Endothelial cell of umbilical vein (primary cell): ENCODE data around the gene PHPT1. TPM values are rescaled to one million over a fixed set of nuclear protein-coding genes. Genes with fewer than 3 reads are reported as not detected.

Source experiments
- BruUV-seq: library from RNA; stranded (reverse); fragments of 400-500 nt; replicated peaks from 2 replicates; lab custom pipeline; 2021; lab: Mats Ljungman, UMichigan
- CTCF ChIA-PET: fragments of 300-600, 350-600 bp; sonication (Branson Sonifier 250); formaldehyde crosslinking; loops from one replicate; lab custom pipeline; 2021; ENCODE audit warnings: antibody characterized with exemption, inconsistent platforms; lab: Charles Lee
- POLR2A ChIA-PET: fragments of 300-600, 350-600 bp; sonication (Branson Sonifier 250); formaldehyde crosslinking; loops from one replicate; lab custom pipeline; 2021; ENCODE audit warnings: antibody characterized with exemption, inconsistent platforms; lab: Charles Lee
- DNase-seq: peaks from one replicate; pipeline ENCODE4 v3.0.0-alpha.2; 2011; ENCODE audit warnings: low read depth, low spot score
- FAIRE-seq: peaks from 2 replicates; lab custom pipeline; 2011; peaks lifted over from hg19 to GRCh38; lab: Jason Lieb, UNC
- H2AFZ ChIP-seq: 2 replicates; pipeline ENCODE4 v1.6.0; 2012; ENCODE audit warnings: low read depth, low read length, control low read depth, inconsistent platforms
- H3K27ac ChIP-seq: 2 replicates; pipeline ENCODE4 v1.5.1; 2011; ENCODE audit warnings: low read depth, mild to moderate bottlenecking, control low read depth, low read length, moderate library complexity; ENCODE audit not compliant: insufficient read depth
- H3K27me3 ChIP-seq, 2 experiments: 2 replicates each; pipeline versions ENCODE4 v1.6.0 to v1.6.1; 2011; ENCODE audit warnings: low read length in 2 of 2, mixed read lengths in 1 of 2; ENCODE audit not compliant: control insufficient read depth in 2 of 2, insufficient read depth in 2 of 2
- H3K36me3 ChIP-seq, 2 experiments: 2 replicates in 1 of 2; 3 replicates in 1 of 2; pipeline ENCODE4 v1.5.1; 2011; ENCODE audit warnings: low read length in 2 of 2, mild to moderate bottlenecking in 1 of 2, moderate library complexity in 1 of 2; ENCODE audit not compliant: control insufficient read depth in 2 of 2, insufficient read depth in 2 of 2; ENCODE audit errors: extremely low read depth in 1 of 2
- H3K4me1 ChIP-seq: 3 replicates; pipeline ENCODE4 v1.5.1; 2011; ENCODE audit warnings: mild to moderate bottlenecking, low read length; ENCODE audit not compliant: control insufficient read depth, insufficient read depth; ENCODE audit errors: extremely low read depth
- H3K4me2 ChIP-seq: 2 replicates; pipeline ENCODE4 v1.6.1; 2011; ENCODE audit warnings: low read length, control low read depth, mixed read lengths; ENCODE audit not compliant: insufficient read depth
- H3K4me3 ChIP-seq, 3 experiments: fragments of 200-600 bp in 1 of 3; sonication (generic), shearing (Covaris generic) in 1 of 3; replicated peaks in 1 of 3; 2 replicates each; pipeline ENCODE4 v1.5.1; 2011 to 2016; ENCODE audit warnings: control low read depth in 3 of 3, low read length in 3 of 3, mild to moderate bottlenecking in 2 of 3, inconsistent platforms in 1 of 3, low read depth in 1 of 3, moderate library complexity in 1 of 3; ENCODE audit not compliant: insufficient read depth in 1 of 3
- H3K79me2 ChIP-seq: 2 replicates; pipeline ENCODE4 v1.6.0; 2012; ENCODE audit warnings: low read length, inconsistent platforms; ENCODE audit not compliant: control insufficient read depth, insufficient read depth
- H3K9ac ChIP-seq: replicated peaks from 2 replicates; pipeline ENCODE3; 2011; ENCODE audit warnings: low read length, control low read depth; ENCODE audit not compliant: insufficient read depth; ENCODE audit errors: extremely low read depth
- H3K9me1 ChIP-seq: replicated peaks from 3 replicates; pipeline ENCODE4 v1.6.0; 2011; ENCODE audit warnings: mild to moderate bottlenecking, low read length; ENCODE audit not compliant: control insufficient read depth, insufficient read depth; ENCODE audit errors: extremely low read depth
- H3K9me3 ChIP-seq: replicated peaks from 2 replicates; pipeline ENCODE4 v1.5.1; 2012; ENCODE audit warnings: low read length, inconsistent platforms; ENCODE audit not compliant: control insufficient read depth, insufficient read depth
- H4K20me1 ChIP-seq: replicated peaks from 2 replicates; pipeline ENCODE3; 2011; ENCODE audit warnings: mild to moderate bottlenecking, low read length; ENCODE audit not compliant: control insufficient read depth, insufficient read depth; ENCODE audit errors: extremely low read depth
- EZH2 ChIP-seq: IDR thresholded peaks from 2 replicates; pipeline ENCODE4 v1.6.1; 2012; ENCODE audit warnings: borderline replicate concordance, low read depth, mild to moderate bottlenecking, moderate library complexity, low read length, inconsistent platforms; ENCODE audit not compliant: severe bottlenecking
- FOS ChIP-seq: IDR thresholded peaks from 2 replicates; pipeline ENCODE4 v1.6.1; 2011; ENCODE audit warnings: mild to moderate bottlenecking, low read length, moderate library complexity, borderline replicate concordance; ENCODE audit not compliant: insufficient read depth
- GATA2 ChIP-seq: IDR thresholded peaks from 2 replicates; pipeline ENCODE4 v1.7.0; 2011; ENCODE audit warnings: low read depth, mild to moderate bottlenecking, moderate library complexity, mixed read lengths, low read length; ENCODE audit not compliant: insufficient read length, insufficient read depth
- JUN ChIP-seq: IDR thresholded peaks from 2 replicates; pipeline ENCODE4 v1.6.1; 2011; ENCODE audit warnings: borderline replicate concordance, low read depth; ENCODE audit not compliant: insufficient read length, insufficient read depth
- MAX ChIP-seq: IDR thresholded peaks from 2 replicates; pipeline ENCODE4 v1.6.1; 2011; ENCODE audit not compliant: insufficient read depth, insufficient read length
- MYC ChIP-seq: IDR thresholded peaks from one replicate; pipeline ENCODE4 v1.6.1; 2011; ENCODE audit warnings: mild to moderate bottlenecking, low read depth, low read length
- POLR2A ChIP-seq: IDR thresholded peaks from 2 replicates; pipeline ENCODE4 v1.6.1; 2012; ENCODE audit warnings: low read depth, mild to moderate bottlenecking, control low read depth, low read length
- POLR2AphosphoS5 ChIP-seq: IDR thresholded peaks from 2 replicates; pipeline ENCODE4 v1.6.1; 2012; ENCODE audit warnings: low read depth, mild to moderate bottlenecking, control low read depth, low read length, moderate library complexity; ENCODE audit not compliant: insufficient read depth
- dilution Hi-C: fragments of 300-500 bp; cut with MboI; formaldehyde crosslinking; loops from one replicate; pipeline ENCODE4 v1.15.0; 2019; ENCODE audit warnings: low sequenced_read_pairs; ENCODE audit not compliant: extremely low pct_ligation_motif_present
- intact Hi-C: fragments of 100-400 bp; cut with micrococcal nuclease; formaldehyde crosslinking; loops from one replicate; pipeline ENCODE4 v1.10.0; 2022
- polyA plus RNA-seq, 4 experiments: library from polyadenylated mRNA; depleted of rRNA in 3 of 4; stranded (reverse) in 3 of 4; unstranded in 1 of 4; fragments of >200 nt; gene quantifications; 2 replicates each; pipeline versions ENCODE4 v1.2.1 to v1.2.3, GENCODE V29; 2011 to 2012; ENCODE audit warnings: missing spikeins in 1 of 4
- total RNA-seq: library from RNA; stranded (reverse); gene quantifications from 2 replicates; pipeline ENCODE4 v1.2.3, GENCODE V29; 2021
- TF ChIP-seq, protein P1 (sequence below), 2 donors: IDR thresholded peaks; 1 replicate in 1 of 2; 2 replicates in 1 of 2; pipeline ENCODE4 v1.5.1; 2011; ENCODE audit warnings: low read length in 2 of 2, mild to moderate bottlenecking in 2 of 2, moderate library complexity in 2 of 2, control low read depth in 1 of 2, inconsistent platforms in 1 of 2, low read depth in 1 of 2; ENCODE audit not compliant: insufficient read depth in 1 of 2; ENCODE audit errors: extremely low read depth in 1 of 2

PHPT1 gene
- total and polyA plus RNA-seq, 2 donors (not counting 3 experiments of a cell fraction or from before 2014, with no cell fraction given), result 139 to 319 TPM

DNA sequence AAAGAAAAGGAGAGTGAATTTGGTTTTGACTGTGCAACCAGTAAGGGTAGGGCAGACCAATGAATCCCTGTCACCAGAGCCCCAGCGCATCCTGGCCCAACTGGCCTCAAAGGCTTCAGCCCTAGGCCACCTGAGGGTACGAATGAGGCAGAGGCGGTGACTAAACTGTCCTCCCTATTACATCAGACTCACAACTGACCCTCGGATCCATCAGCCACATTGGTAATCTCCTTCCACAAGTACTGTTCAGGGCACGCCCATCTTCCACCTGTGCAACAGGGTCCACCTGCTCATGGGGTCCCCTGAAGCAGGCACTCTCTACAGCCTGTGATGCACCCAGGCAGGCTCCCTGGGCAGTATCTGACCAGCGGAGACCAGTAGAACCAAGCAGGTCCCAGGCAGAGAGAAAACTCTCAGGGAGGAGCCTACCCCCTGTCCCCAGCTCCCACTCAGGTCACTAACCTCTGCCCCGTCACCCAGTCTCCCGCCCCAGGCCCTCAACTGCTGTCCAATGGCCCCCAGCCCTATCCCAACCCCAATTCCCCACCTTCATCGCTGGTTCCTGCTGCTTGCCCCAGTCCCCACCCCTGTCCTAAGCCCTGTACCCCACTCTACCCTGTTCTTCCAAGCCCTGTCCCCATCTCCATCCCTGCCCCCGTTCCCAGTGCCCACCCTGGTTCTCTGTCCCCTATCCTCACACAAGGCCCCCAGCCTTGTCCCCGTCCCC, 16.0 kb downstream of the PHPT1 start:
- Histone ChIP-seq H3K27ac (no peak overlapping the region), H3K4me2 (peak overlapping the region; percentile 76), H3K4me1 (peaks cover 6% of the 10 kb centered on the region), H3K79me2 (peaks cover 24% of the 10 kb centered on the region), H2AFZ (no peak overlapping the region), H3K4me3 (peak overlapping the region; percentile 42 to 98 (median 54)), H3K36me3 (peaks cover 8 to 21% of the 10 kb centered on the region in 2 experiments), H3K9me3 (no peaks in the 10 kb centered on the region), H3K27me3 (no peaks in the 10 kb centered on the region), H3K9me1 (no peaks in the 10 kb centered on the region), H3K9ac (peak overlapping the region; percentile 5), H4K20me1 (no peaks in the 10 kb centered on the region)
- CTCF ChIA-PET, result no interaction called here
- dilution Hi-C loops (no loop called here), intact Hi-C loops (loop anchor here (5.0 kb wide), 1 partner anchor 72 kb away; no protein-coding TSS in a partner anchor)
- DNase-seq (no peak), FAIRE-seq (no peak)
- TF ChIP-seq MAX (no peak), JUN (no peak), GATA2 (no peak), POLR2AphosphoS5 (no peak), EZH2 (no peak), FOS (no peak), POLR2A (no peak), MYC (no peak)
- TF ChIP-seq, protein P1, sequence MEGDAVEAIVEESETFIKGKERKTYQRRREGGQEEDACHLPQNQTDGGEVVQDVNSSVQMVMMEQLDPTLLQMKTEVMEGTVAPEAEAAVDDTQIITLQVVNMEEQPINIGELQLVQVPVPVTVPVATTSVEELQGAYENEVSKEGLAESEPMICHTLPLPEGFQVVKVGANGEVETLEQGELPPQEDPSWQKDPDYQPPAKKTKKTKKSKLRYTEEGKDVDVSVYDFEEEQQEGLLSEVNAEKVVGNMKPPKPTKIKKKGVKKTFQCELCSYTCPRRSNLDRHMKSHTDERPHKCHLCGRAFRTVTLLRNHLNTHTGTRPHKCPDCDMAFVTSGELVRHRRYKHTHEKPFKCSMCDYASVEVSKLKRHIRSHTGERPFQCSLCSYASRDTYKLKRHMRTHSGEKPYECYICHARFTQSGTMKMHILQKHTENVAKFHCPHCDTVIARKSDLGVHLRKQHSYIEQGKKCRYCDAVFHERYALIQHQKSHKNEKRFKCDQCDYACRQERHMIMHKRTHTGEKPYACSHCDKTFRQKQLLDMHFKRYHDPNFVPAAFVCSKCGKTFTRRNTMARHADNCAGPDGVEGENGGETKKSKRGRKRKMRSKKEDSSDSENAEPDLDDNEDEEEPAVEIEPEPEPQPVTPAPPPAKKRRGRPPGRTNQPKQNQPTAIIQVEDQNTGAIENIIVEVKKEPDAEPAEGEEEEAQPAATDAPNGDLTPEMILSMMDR (IDR thresholded peaks at IDR 0.05; ENCODE audit: extremely low read depth in 1 of 2, insufficient read depth in 1 of 2, low read depth in 1 of 2, low read length in 2 of 2), result no peak
- BruUV-seq, result no TSS peak
- POLR2A ChIA-PET, result no interaction called here
